SK-N-SH treated with all-trans-retinoic acid at 6 μM for 48 hours (cell line): Measurements from ENCODE around the gene NAPG.

Experiments used
- ATAC-seq: fragments of 200-7000 bp; cut with Tn5 transposase; 3 replicates; pipeline ENCODE4 v1.9.1; 2020; ENCODE audit warnings: mild to moderate bottlenecking, moderate library complexity
- ARNTL ChIP-seq: fragments of 450-650 bp; formaldehyde crosslinking; IDR thresholded peaks from 2 replicates; pipeline ENCODE4 v1.5.0; 2020; ENCODE audit warnings: low read depth, mild to moderate bottlenecking, moderate library complexity, borderline replicate concordance
- BACH2 ChIP-seq: fragments of 250-450 bp; sonication (Bioruptor Pico); IDR thresholded peaks from 2 replicates; pipeline ENCODE4 v1.9.0; 2021; ENCODE audit warnings: mild to moderate bottlenecking, borderline replicate concordance
- CSDC2 ChIP-seq: fragments of 250-450 bp; sonication (Bioruptor Pico); IDR thresholded peaks from 2 replicates; pipeline ENCODE4 v1.5.0; 2020; ENCODE audit warnings: mild to moderate bottlenecking, moderate library complexity
- CSRNP3 ChIP-seq: fragments of 250-450 bp; sonication (Bioruptor Pico); IDR thresholded peaks from 2 replicates; pipeline ENCODE4 v1.5.1; 2021; ENCODE audit warnings: mild to moderate bottlenecking, moderate library complexity
- ESRRG ChIP-seq: fragments of 250-450 bp; sonication (Bioruptor Pico); IDR thresholded peaks from 2 replicates; pipeline ENCODE4 v1.6.1; 2021; ENCODE audit warnings: mild to moderate bottlenecking
- GLIS3 ChIP-seq: fragments of 250-450 bp; sonication (Bioruptor Pico); IDR thresholded peaks from 2 replicates; pipeline ENCODE4 v1.5.0; 2020; ENCODE audit warnings: mild to moderate bottlenecking, moderate library complexity
- ISL1 ChIP-seq: fragments of 250-450 bp; sonication (Bioruptor Pico); IDR thresholded peaks from 2 replicates; pipeline ENCODE4 v2.1.2; 2022; ENCODE audit warnings: mild to moderate bottlenecking, moderate library complexity
- OSR1 ChIP-seq: fragments of 250-450 bp; sonication (Bioruptor Pico); IDR thresholded peaks from 2 replicates; pipeline ENCODE4 v1.8.0; 2022; ENCODE audit warnings: moderate library complexity, mild to moderate bottlenecking, inconsistent platforms
- PPARA ChIP-seq: fragments of 250-450 bp; sonication (Bioruptor Pico); IDR thresholded peaks from 2 replicates; pipeline ENCODE4 v1.5.0; 2020; ENCODE audit warnings: mild to moderate bottlenecking, borderline replicate concordance
- RARB ChIP-seq: fragments of 250-450 bp; sonication (Bioruptor Pico); IDR thresholded peaks from 2 replicates; pipeline ENCODE4 v1.8.0; 2021; ENCODE audit warnings: mild to moderate bottlenecking, moderate library complexity
- SNAI2 ChIP-seq: fragments of 250-450 bp; sonication (Bioruptor Pico); IDR thresholded peaks from 2 replicates; pipeline ENCODE4 v1.5.0; 2020; ENCODE audit warnings: mild to moderate bottlenecking, moderate library complexity
- TCF4 ChIP-seq: fragments of 250-450 bp; sonication (Bioruptor Pico); IDR thresholded peaks from 2 replicates; pipeline ENCODE4 v1.8.0; 2021; ENCODE audit warnings: mild to moderate bottlenecking, moderate library complexity, borderline replicate concordance
- TSHZ2 ChIP-seq: fragments of 250-450 bp; sonication (Bioruptor Pico); IDR thresholded peaks from 2 replicates; pipeline ENCODE4 v1.5.0; 2020; ENCODE audit warnings: mild to moderate bottlenecking, moderate library complexity
- ZC3H10 ChIP-seq: fragments of 250-450 bp; sonication (Bioruptor Pico); IDR thresholded peaks from 2 replicates; pipeline ENCODE4 v1.5.1; 2021; ENCODE audit warnings: mild to moderate bottlenecking, moderate library complexity
- ZFP3 ChIP-seq: fragments of 250-450 bp; sonication (Bioruptor Pico); IDR thresholded peaks from 2 replicates; pipeline ENCODE4 v1.5.0; 2020; ENCODE audit warnings: mild to moderate bottlenecking, moderate library complexity
- ZFP30 ChIP-seq: fragments of 450-650 bp; formaldehyde crosslinking; IDR thresholded peaks from 2 replicates; pipeline ENCODE4 v1.5.0; 2022; ENCODE audit warnings: mild to moderate bottlenecking, moderate library complexity
- ZNF565 ChIP-seq: fragments of 450-650 bp; formaldehyde crosslinking; conservative IDR thresholded peaks from 2 replicates; pipeline ENCODE4 v1.5.0; 2020; ENCODE audit warnings: low read depth, mild to moderate bottlenecking, moderate library complexity
- ZNF70 ChIP-seq: fragments of 450-650 bp; formaldehyde crosslinking; IDR thresholded peaks from 2 replicates; pipeline ENCODE4 v1.5.0; 2020; ENCODE audit warnings: mild to moderate bottlenecking, moderate library complexity
- ZNF8 ChIP-seq: fragments of 450-650 bp; formaldehyde crosslinking; IDR thresholded peaks from 2 replicates; pipeline ENCODE4 v1.5.0; 2020; ENCODE audit warnings: mild to moderate bottlenecking, moderate library complexity
- TF ChIP-seq, protein P1 (sequence below): fragments of 250-450 bp; sonication (Bioruptor Pico); IDR thresholded peaks from 2 replicates; pipeline ENCODE4 v1.8.0; 2021; ENCODE audit warnings: low read depth, mild to moderate bottlenecking, moderate library complexity, borderline replicate concordance
- TF ChIP-seq, protein P2 (sequence below): fragments of 250-450 bp; sonication (Bioruptor Pico); IDR thresholded peaks from 2 replicates; pipeline ENCODE4 v1.8.0; 2020; ENCODE audit warnings: mild to moderate bottlenecking, moderate library complexity, borderline replicate concordance

The NAPG gene

DNA sequence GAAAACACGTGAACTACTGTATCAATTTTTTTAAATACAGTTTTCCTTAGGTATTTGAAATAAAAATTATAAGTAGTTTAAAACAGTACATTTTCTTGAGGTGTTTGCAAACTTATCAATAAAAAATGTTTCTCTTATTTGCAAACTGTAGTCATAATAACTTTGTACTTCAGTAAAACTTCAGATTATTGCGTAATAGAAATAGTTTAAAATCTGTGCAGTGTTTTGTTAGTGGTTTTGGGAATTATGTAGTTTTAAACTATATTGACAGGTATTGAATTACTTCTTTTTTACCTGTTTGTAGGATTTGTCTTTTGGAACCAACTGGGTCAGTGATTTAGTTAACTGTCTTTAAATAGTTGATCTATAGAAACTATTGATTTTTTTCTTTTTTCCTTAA lies 7.3 kb downstream of the NAPG start:
- no peak for ATAC-seq
- TF ChIP-seq CSRNP3 (CRISPR knock-in tag) = no peak
- no peak for TF ChIP-seq OSR1 (CRISPR knock-in tag)
- TF ChIP-seq ISL1 = no peak
- TF ChIP-seq, protein P1, sequence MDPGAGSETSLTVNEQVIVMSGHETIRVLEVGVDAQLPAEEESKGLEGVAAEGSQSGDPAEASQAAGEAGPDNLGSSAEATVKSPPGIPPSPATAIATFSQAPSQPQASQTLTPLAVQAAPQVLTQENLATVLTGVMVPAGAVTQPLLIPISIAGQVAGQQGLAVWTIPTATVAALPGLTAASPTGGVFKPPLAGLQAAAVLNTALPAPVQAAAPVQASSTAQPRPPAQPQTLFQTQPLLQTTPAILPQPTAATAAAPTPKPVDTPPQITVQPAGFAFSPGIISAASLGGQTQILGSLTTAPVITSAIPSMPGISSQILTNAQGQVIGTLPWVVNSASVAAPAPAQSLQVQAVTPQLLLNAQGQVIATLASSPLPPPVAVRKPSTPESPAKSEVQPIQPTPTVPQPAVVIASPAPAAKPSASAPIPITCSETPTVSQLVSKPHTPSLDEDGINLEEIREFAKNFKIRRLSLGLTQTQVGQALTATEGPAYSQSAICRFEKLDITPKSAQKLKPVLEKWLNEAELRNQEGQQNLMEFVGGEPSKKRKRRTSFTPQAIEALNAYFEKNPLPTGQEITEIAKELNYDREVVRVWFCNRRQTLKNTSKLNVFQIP (CRISPR knock-in tag) = no peak
- TF ChIP-seq ZNF70 (CRISPR knock-in tag) = no peak
- no peak for TF ChIP-seq ZNF8 (CRISPR knock-in tag)
- no peak for TF ChIP-seq CSDC2 (CRISPR knock-in tag)
- no peak for TF ChIP-seq PPARA (CRISPR knock-in tag)
- TF ChIP-seq RARB (CRISPR knock-in tag) = no peak
- no peak for TF ChIP-seq ESRRG
- no peak for TF ChIP-seq TCF4 (CRISPR knock-in tag)
- no peak for TF ChIP-seq TSHZ2 (CRISPR knock-in tag)
- no peak for TF ChIP-seq ARNTL (CRISPR knock-in tag)
- no peak for TF ChIP-seq ZNF565 (CRISPR knock-in tag)
- no peak for TF ChIP-seq SNAI2
- TF ChIP-seq, all 23 proteins: peak for 0

GRCh38 chr18:10536280-10536679 lies 10.5 kb downstream of the NAPG start:
- ATAC-seq = no peak
- TF ChIP-seq, protein P2, sequence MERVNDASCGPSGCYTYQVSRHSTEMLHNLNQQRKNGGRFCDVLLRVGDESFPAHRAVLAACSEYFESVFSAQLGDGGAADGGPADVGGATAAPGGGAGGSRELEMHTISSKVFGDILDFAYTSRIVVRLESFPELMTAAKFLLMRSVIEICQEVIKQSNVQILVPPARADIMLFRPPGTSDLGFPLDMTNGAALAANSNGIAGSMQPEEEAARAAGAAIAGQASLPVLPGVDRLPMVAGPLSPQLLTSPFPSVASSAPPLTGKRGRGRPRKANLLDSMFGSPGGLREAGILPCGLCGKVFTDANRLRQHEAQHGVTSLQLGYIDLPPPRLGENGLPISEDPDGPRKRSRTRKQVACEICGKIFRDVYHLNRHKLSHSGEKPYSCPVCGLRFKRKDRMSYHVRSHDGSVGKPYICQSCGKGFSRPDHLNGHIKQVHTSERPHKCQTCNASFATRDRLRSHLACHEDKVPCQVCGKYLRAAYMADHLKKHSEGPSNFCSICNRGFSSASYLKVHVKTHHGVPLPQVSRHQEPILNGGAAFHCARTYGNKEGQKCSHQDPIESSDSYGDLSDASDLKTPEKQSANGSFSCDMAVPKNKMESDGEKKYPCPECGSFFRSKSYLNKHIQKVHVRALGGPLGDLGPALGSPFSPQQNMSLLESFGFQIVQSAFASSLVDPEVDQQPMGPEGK = no peak
- TF ChIP-seq ZNF70 (CRISPR knock-in tag) (no peak), ZFP3 (no peak), ISL1 (no peak), ZFP30 (no peak), TCF4 (CRISPR knock-in tag) (no peak), BACH2 (CRISPR knock-in tag) (no peak), ZNF8 (CRISPR knock-in tag) (no peak), ARNTL (CRISPR knock-in tag) (no peak), OSR1 (CRISPR knock-in tag) (no peak), ZC3H10 (CRISPR knock-in tag) (no peak), GLIS3 (CRISPR knock-in tag) (no peak), CSDC2 (CRISPR knock-in tag) (no peak), TSHZ2 (CRISPR knock-in tag) (no peak), SNAI2 (no peak), RARB (CRISPR knock-in tag) (no peak), PPARA (CRISPR knock-in tag) (no peak), CSRNP3 (CRISPR knock-in tag) (no peak), ZNF565 (CRISPR knock-in tag) (no peak), ESRRG (no peak)
